WTC11 (cell line): ENCODE results near the gene KCNK18.

Experiments
- CTCF ChIP-seq: fragments of 200-600 bp; IDR thresholded peaks from 2 replicates; pipeline ENCODE4 v1.8.0; 2022; ENCODE audit warnings: antibody characterized with exemption
- E2F5 ChIP-seq: sonication (generic); formaldehyde crosslinking; IDR thresholded peaks from 2 replicates; pipeline ENCODE4 v1.8.1; 2022; ENCODE audit warnings: mild to moderate bottlenecking, moderate library complexity, missing genetic modification reagents
- ELF4 ChIP-seq: sonication (generic); formaldehyde crosslinking; IDR thresholded peaks from 2 replicates; pipeline ENCODE4 v1.8.1; 2022; ENCODE audit warnings: low read depth, mild to moderate bottlenecking, moderate library complexity, missing genetic modification reagents
- HMGXB4 ChIP-seq: sonication (generic); formaldehyde crosslinking; IDR thresholded peaks from 2 replicates; pipeline ENCODE4 v1.8.1; 2023; ENCODE audit warnings: mild to moderate bottlenecking, moderate library complexity, missing genetic modification reagents
- MAX ChIP-seq: sonication (generic); formaldehyde crosslinking; IDR thresholded peaks from 2 replicates; pipeline ENCODE4 v1.8.0; 2022; ENCODE audit warnings: mild to moderate bottlenecking, missing genetic modification reagents
- NR2C2 ChIP-seq: sonication (generic); formaldehyde crosslinking; IDR thresholded peaks from 2 replicates; pipeline ENCODE4 v1.8.0; 2022; ENCODE audit warnings: mild to moderate bottlenecking, missing genetic modification reagents
- PREB ChIP-seq: sonication (generic); formaldehyde crosslinking; IDR thresholded peaks from 2 replicates; pipeline ENCODE4 v1.8.1; 2022; ENCODE audit warnings: mild to moderate bottlenecking, missing genetic modification reagents, moderate library complexity, borderline replicate concordance
- TCF7 ChIP-seq: sonication (generic); formaldehyde crosslinking; IDR thresholded peaks from 2 replicates; pipeline ENCODE4 v1.8.0; 2022; ENCODE audit warnings: mild to moderate bottlenecking, low read depth, missing genetic modification reagents, moderate library complexity
- TP53 ChIP-seq: sonication (generic); formaldehyde crosslinking; IDR thresholded peaks from 2 replicates; pipeline ENCODE4 v1.8.1; 2023; ENCODE audit warnings: mild to moderate bottlenecking, missing genetic modification reagents

- TF ChIP-seq TCF7 (no peak), MAX (CRISPR knock-in tag) (no peak), E2F5 (no peak), CTCF (no peak), TP53 (CRISPR knock-in tag) (no peak), PREB (no peak), NR2C2 (no peak), HMGXB4 (CRISPR knock-in tag) (no peak), ELF4 (CRISPR knock-in tag) (no peak)
Observed at GRCh38 chr10:117222552-117222951, 25.3 kb downstream of the KCNK18 start.
